SK-N-SH treated with all-trans-retinoic acid at 6 μM for 48 hours (cell line): ENCODE measurements around the gene GIMAP8.

ENCODE experiments used
- ATAC-seq: fragments of 200-7000 bp; cut with Tn5 transposase; 3 replicates; pipeline ENCODE4 v1.9.1; 2020; ENCODE audit warnings: mild to moderate bottlenecking, moderate library complexity
- BACH2 ChIP-seq: fragments of 250-450 bp; sonication (Bioruptor Pico); IDR thresholded peaks from 2 replicates; pipeline ENCODE4 v1.9.0; 2021; ENCODE audit warnings: mild to moderate bottlenecking, borderline replicate concordance
- CSRNP3 ChIP-seq: fragments of 250-450 bp; sonication (Bioruptor Pico); IDR thresholded peaks from 2 replicates; pipeline ENCODE4 v1.5.1; 2021; ENCODE audit warnings: mild to moderate bottlenecking, moderate library complexity
- ESRRG ChIP-seq: fragments of 250-450 bp; sonication (Bioruptor Pico); IDR thresholded peaks from 2 replicates; pipeline ENCODE4 v1.6.1; 2021; ENCODE audit warnings: mild to moderate bottlenecking
- ISL1 ChIP-seq: fragments of 250-450 bp; sonication (Bioruptor Pico); IDR thresholded peaks from 2 replicates; pipeline ENCODE4 v2.1.2; 2022; ENCODE audit warnings: mild to moderate bottlenecking, moderate library complexity
- OSR1 ChIP-seq: fragments of 250-450 bp; sonication (Bioruptor Pico); IDR thresholded peaks from 2 replicates; pipeline ENCODE4 v1.8.0; 2022; ENCODE audit warnings: moderate library complexity, mild to moderate bottlenecking, inconsistent platforms
- POU6F1 ChIP-seq: fragments of 250-450 bp; sonication (Bioruptor Pico); IDR thresholded peaks from 2 replicates; pipeline ENCODE4 v1.8.0; 2021; ENCODE audit warnings: low read depth, mild to moderate bottlenecking, moderate library complexity, borderline replicate concordance
- PPARA ChIP-seq: fragments of 250-450 bp; sonication (Bioruptor Pico); IDR thresholded peaks from 2 replicates; pipeline ENCODE4 v1.5.0; 2020; ENCODE audit warnings: mild to moderate bottlenecking, borderline replicate concordance
- RARB ChIP-seq: fragments of 250-450 bp; sonication (Bioruptor Pico); IDR thresholded peaks from 2 replicates; pipeline ENCODE4 v1.8.0; 2021; ENCODE audit warnings: mild to moderate bottlenecking, moderate library complexity
- SNAI2 ChIP-seq: fragments of 250-450 bp; sonication (Bioruptor Pico); IDR thresholded peaks from 2 replicates; pipeline ENCODE4 v1.5.0; 2020; ENCODE audit warnings: mild to moderate bottlenecking, moderate library complexity
- TOX ChIP-seq: fragments of 250-450 bp; sonication (Bioruptor Pico); IDR thresholded peaks from 2 replicates; pipeline ENCODE4 v1.8.0; 2021; ENCODE audit warnings: mild to moderate bottlenecking, moderate library complexity, borderline replicate concordance
- TSHZ2 ChIP-seq: fragments of 250-450 bp; sonication (Bioruptor Pico); IDR thresholded peaks from 2 replicates; pipeline ENCODE4 v1.5.0; 2020; ENCODE audit warnings: mild to moderate bottlenecking, moderate library complexity
- ZFP3 ChIP-seq: fragments of 250-450 bp; sonication (Bioruptor Pico); IDR thresholded peaks from 2 replicates; pipeline ENCODE4 v1.5.0; 2020; ENCODE audit warnings: mild to moderate bottlenecking, moderate library complexity
- ZNF565 ChIP-seq: fragments of 450-650 bp; formaldehyde crosslinking; conservative IDR thresholded peaks from 2 replicates; pipeline ENCODE4 v1.5.0; 2020; ENCODE audit warnings: low read depth, mild to moderate bottlenecking, moderate library complexity
- ZNF70 ChIP-seq: fragments of 450-650 bp; formaldehyde crosslinking; IDR thresholded peaks from 2 replicates; pipeline ENCODE4 v1.5.0; 2020; ENCODE audit warnings: mild to moderate bottlenecking, moderate library complexity
- ZNF8 ChIP-seq: fragments of 450-650 bp; formaldehyde crosslinking; IDR thresholded peaks from 2 replicates; pipeline ENCODE4 v1.5.0; 2020; ENCODE audit warnings: mild to moderate bottlenecking, moderate library complexity
- TF ChIP-seq, protein P1 (sequence below): fragments of 250-450 bp; sonication (Bioruptor Pico); IDR thresholded peaks from 2 replicates; pipeline ENCODE4 v1.8.0; 2020; ENCODE audit warnings: mild to moderate bottlenecking, moderate library complexity, borderline replicate concordance
- TF ChIP-seq, protein P2 (sequence below): fragments of 250-450 bp; sonication (Bioruptor Pico); IDR thresholded peaks from 2 replicates; pipeline ENCODE4 v1.5.1; 2020; ENCODE audit warnings: low read depth, mild to moderate bottlenecking, moderate library complexity

Gene GIMAP8

DNA sequence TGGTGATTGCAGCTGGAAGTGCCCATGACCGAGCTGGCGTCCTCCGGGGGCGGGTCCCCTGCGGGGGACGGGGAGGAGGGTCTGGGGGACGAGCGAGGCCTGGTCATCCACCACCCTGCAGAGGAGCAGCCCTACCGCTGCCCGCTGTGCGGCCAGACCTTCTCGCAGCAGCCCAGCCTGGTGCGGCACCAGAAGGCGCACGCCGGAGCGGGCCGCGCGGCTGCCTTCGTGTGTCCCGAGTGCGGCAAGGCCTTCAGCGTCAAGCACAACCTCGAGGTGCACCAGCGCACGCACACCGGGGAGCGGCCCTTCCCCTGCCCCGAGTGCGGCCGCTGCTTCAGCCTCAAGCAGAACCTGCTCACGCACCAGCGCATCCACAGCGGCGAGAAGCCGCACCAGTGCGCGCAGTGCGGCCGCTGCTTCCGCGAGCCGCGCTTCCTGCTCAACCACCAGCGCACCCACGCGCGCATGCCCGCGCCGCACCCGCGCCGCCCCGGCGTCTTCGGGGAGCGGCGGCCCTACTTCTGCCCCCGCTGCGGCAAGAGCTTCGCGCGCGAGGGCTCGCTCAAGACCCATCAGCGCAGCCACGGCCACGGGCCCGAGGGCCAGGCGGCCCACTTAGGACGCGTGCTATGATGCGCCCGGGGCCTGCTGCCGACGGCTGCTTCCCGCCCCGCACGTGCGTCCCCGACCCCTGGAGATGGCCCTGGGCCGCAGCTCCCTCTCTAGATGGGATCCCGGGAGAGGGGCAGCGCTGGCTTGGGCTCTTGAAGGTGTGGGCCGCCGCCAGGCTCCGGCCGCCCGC lies 42.6 kb upstream of the GIMAP8 start:
- TF ChIP-seq, protein P1, sequence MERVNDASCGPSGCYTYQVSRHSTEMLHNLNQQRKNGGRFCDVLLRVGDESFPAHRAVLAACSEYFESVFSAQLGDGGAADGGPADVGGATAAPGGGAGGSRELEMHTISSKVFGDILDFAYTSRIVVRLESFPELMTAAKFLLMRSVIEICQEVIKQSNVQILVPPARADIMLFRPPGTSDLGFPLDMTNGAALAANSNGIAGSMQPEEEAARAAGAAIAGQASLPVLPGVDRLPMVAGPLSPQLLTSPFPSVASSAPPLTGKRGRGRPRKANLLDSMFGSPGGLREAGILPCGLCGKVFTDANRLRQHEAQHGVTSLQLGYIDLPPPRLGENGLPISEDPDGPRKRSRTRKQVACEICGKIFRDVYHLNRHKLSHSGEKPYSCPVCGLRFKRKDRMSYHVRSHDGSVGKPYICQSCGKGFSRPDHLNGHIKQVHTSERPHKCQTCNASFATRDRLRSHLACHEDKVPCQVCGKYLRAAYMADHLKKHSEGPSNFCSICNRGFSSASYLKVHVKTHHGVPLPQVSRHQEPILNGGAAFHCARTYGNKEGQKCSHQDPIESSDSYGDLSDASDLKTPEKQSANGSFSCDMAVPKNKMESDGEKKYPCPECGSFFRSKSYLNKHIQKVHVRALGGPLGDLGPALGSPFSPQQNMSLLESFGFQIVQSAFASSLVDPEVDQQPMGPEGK (CRISPR knock-in tag), result no peak
- TF ChIP-seq, all 23 proteins: peak for 0
- ATAC-seq, result no peak

GRCh38 chr7:150408393-150409299 lies 41.8 kb upstream of the GIMAP8 start:
- no peak for TF ChIP-seq BACH2 (CRISPR knock-in tag)
- TF ChIP-seq RARB (CRISPR knock-in tag), result no peak
- no peak for TF ChIP-seq TSHZ2 (CRISPR knock-in tag)
- no peak for TF ChIP-seq ZNF565
- TF ChIP-seq, protein P2, sequence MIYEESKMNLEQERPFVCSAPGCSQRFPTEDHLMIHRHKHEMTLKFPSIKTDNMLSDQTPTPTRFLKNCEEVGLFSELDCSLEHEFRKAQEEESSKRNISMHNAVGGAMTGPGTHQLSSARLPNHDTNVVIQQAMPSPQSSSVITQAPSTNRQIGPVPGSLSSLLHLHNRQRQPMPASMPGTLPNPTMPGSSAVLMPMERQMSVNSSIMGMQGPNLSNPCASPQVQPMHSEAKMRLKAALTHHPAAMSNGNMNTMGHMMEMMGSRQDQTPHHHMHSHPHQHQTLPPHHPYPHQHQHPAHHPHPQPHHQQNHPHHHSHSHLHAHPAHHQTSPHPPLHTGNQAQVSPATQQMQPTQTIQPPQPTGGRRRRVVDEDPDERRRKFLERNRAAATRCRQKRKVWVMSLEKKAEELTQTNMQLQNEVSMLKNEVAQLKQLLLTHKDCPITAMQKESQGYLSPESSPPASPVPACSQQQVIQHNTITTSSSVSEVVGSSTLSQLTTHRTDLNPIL, result no peak
- TF ChIP-seq OSR1 (CRISPR knock-in tag), result no peak
- no peak for TF ChIP-seq ZNF8 (CRISPR knock-in tag)
- no peak for TF ChIP-seq POU6F1 (CRISPR knock-in tag)
- no peak for TF ChIP-seq ZNF70 (CRISPR knock-in tag)
- TF ChIP-seq, all 23 proteins: peak for 0
- no peak for ATAC-seq

- no peak for ATAC-seq
- TF ChIP-seq, protein P1 (CRISPR knock-in tag), result no peak
- TF ChIP-seq ESRRG (CRISPR knock-in tag), result no peak
- TF ChIP-seq, protein P2, result no peak
- no peak for TF ChIP-seq OSR1 (CRISPR knock-in tag)
- TF ChIP-seq TSHZ2 (CRISPR knock-in tag), result no peak
- TF ChIP-seq RARB (CRISPR knock-in tag), result no peak
- TF ChIP-seq CSRNP3, result no peak
- no peak for TF ChIP-seq ZFP3 (CRISPR knock-in tag)
- TF ChIP-seq ZNF565, result no peak
- TF ChIP-seq ISL1 (CRISPR knock-in tag), result no peak
- TF ChIP-seq TOX, result no peak
- no peak for TF ChIP-seq SNAI2
- TF ChIP-seq PPARA (CRISPR knock-in tag), result no peak
Measured at GRCh38 chr7:150409300-150410030, 41.0 kb upstream of the GIMAP8 start.
